ENCODE results near the gene RNF130. TPM values are rescaled to one million over a fixed set of nuclear protein-coding genes. Genes with fewer than 3 reads are reported as not detected.

Gene RNF130
- total RNA-seq, 1 donor from 2014 or later: 36.6 TPM

DNA sequence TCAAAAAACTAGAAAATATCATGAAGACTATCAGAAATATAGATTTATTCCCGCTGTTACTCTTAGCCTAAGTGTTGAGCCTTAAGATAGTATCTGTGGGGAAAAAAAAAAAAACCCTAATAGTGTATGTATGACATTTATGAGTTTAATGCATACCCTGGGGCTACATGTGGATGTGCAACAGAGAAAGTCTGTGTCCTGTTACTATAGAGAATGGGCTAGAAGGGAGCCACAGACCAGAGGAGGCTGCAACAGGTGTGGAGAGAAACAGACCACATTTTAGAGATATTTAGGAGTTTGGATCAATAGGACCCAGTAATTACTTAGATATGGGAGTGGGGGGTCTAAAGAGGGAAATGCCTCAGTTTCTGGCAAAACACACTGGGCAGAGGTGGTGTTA lies 15.4 kb downstream of the RNF130 start:
- DNase-seq (ENCODE audit: low read depth): no peak

DNA sequence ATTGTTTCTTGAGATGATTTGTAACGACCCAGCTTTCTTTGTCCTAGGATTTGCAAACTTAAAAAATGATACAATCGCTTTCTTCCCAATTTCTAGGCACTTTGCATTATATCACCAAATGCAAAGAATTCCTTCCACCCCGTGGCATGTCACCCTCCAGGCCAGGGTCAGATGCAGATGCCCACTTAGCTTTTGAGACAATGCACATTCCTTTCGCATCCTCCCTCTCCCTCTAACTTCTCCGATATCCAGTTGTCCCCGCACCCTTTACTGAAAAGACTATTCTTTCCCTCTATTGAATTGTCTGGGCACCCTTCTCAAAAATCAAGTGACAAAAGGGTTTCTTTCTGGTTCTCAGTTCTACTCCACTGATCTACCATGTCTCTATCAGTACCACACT lies 17.3 kb downstream of the RNF130 start:
- DNase-seq (ENCODE audit: low read depth): no peak
- TF ChIP-seq, protein P1, sequence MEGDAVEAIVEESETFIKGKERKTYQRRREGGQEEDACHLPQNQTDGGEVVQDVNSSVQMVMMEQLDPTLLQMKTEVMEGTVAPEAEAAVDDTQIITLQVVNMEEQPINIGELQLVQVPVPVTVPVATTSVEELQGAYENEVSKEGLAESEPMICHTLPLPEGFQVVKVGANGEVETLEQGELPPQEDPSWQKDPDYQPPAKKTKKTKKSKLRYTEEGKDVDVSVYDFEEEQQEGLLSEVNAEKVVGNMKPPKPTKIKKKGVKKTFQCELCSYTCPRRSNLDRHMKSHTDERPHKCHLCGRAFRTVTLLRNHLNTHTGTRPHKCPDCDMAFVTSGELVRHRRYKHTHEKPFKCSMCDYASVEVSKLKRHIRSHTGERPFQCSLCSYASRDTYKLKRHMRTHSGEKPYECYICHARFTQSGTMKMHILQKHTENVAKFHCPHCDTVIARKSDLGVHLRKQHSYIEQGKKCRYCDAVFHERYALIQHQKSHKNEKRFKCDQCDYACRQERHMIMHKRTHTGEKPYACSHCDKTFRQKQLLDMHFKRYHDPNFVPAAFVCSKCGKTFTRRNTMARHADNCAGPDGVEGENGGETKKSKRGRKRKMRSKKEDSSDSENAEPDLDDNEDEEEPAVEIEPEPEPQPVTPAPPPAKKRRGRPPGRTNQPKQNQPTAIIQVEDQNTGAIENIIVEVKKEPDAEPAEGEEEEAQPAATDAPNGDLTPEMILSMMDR (conservative IDR thresholded peaks at IDR 0.05; ENCODE audit: low read depth, low read length): no peak
- no peak overlapping the region for H3K4me3 ChIP-seq (ENCODE audit: low read depth, low read length)

More for the DNA sequence above, 15.4 kb downstream of the RNF130 start:
- no peak overlapping the region for H3K4me3 ChIP-seq (ENCODE audit: low read depth, low read length)
- TF ChIP-seq, protein P1 (conservative IDR thresholded peaks at IDR 0.05; ENCODE audit: low read depth, low read length): no peak

DNA sequence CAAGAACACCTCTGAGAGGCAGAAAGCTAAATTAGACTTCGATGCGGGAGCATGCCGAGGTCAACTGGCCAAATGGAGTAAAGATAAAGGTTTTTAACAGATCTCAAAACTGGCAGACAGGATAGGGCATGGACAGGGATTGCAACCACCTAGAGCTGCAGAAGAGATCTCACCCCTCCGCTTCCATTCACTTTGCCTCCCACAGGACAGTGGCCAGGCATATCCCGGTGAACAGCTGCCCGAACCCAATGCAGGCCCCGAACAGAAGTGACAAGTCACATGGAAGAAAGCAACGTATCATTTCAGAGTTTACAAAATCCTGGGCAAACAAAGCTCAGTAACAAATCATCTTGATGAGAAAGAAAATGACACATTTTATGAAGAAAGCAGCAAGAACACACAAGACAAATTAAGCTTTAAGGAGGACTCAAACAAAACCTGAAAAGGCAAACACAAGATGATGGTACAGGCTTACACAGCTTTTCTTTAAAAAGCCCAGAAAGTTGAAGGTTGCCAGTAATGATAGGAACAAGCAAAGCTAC lies 18.4 kb downstream of the RNF130 start:
- H3K4me3 ChIP-seq (ENCODE audit: low read depth, low read length): no peak overlapping the region
- TF ChIP-seq, protein P1 (conservative IDR thresholded peaks at IDR 0.05; ENCODE audit: low read depth, low read length): no peak
- DNase-seq (ENCODE audit: low read depth): no peak

DNA sequence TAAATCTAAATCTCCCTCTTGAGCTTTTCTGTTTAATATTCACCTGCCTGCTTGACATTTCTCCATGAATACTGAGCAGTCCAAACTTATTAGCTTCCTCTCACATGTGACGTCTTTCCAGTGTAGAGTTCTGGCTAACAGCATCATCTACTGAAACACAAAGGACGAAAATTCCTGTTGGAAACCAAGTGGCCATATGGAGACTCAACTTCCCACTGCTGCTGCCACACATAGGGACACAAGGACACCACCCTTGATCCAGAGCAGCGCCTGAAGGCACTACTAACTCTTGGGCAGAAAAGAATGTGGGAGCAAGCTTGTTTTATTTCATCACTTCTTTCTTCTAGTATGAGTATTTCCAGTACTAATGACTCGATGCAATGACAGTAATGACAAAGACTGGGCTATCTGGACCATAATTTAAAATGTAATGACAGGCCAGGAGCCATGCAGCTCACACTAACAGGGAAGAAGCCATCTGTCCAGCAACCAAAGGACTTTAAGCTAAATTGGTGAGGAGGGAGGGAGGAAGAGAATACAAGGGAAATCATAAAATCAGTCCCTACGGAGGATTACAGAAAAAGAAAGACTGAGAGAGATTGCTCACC lies 19.2 kb downstream of the RNF130 start:
- no peak for DNase-seq (ENCODE audit: low read depth)
- TF ChIP-seq, protein P1 (conservative IDR thresholded peaks at IDR 0.05; ENCODE audit: low read depth, low read length): no peak

DNA sequence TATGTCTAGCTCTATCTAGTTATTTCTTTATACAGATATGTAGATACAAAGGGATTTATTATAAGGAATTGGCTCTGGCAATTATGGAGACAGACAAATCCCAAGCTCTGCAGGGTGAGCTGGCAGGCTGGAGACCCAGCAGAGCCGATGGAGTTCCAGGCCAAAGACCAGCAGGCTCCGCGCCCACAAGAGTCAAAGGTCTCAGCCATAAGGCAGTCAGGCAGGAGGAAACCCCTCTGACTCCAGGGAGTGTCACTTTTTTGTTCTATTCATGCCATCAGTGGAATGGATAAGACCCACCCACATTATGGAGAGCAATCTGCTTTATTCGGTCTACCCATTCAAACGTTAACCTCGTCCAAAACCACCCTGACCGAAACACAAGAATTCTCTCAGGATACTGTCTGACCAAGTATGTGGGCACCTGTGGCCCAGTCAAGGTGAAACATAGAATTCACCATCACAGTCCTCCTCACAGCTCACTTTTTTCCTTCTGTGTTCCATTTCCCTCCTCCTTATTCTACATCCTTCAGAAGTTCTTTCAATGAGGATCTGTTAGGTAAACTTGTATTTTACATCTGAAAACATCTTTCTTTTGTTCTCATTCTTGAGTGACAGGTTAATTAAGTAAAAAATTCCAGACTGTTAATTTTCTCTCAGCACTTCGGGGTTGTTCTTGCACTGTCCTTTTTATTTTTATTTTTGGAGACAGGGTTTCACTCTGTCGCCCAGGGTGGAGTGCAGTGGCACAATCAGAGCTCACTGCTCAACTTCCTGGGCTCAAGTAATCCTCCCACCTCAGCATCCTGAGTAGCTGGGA lies 21.2 kb downstream of the RNF130 start:
- no peak for DNase-seq (ENCODE audit: low read depth)
- TF ChIP-seq, protein P1 (conservative IDR thresholded peaks at IDR 0.05; ENCODE audit: low read depth, low read length): no peak
- H3K4me3 ChIP-seq (ENCODE audit: low read depth, low read length): no peak overlapping the region

More for the DNA sequence above, 19.2 kb downstream of the RNF130 start:
- H3K4me3 ChIP-seq (ENCODE audit: low read depth, low read length): no peak overlapping the region

DNA sequence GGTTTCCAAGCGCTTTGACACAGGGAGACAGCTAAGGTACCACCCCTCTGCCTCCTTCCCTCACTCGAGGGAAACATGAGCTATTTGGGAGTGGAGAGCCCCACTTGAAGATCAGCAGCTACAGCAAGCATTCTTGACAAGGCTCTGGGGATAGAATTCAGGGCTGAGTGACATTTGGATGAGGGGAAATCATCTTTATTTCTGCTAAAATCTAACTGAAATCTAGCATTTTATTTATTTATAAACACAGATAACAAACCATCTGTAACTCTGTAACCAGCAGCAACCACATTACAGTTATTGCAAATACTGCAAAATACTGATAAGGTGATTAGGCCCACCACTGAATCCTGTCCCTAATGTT lies 22.4 kb downstream of the RNF130 start:
- H3K4me3 ChIP-seq (ENCODE audit: low read depth, low read length): no peak overlapping the region
- TF ChIP-seq, protein P1 (conservative IDR thresholded peaks at IDR 0.05; ENCODE audit: low read depth, low read length): no peak
- no peak for DNase-seq (ENCODE audit: low read depth)

Data from epithelial cell of proximal tubule (primary cell).